Measurements from ENCODE around the gene SCNN1A.
A peak's percentile ranks its signal among the peaks of the same experiment; 100 is the strongest.

The SCNN1A gene

GRCh38 chr12:6329703-6330064, 45.7 kb downstream of the SCNN1A start:
- in situ Hi-C loops (cut with HindIII; ENCODE audit: low sequenced_read_pairs) = no loop called here

GRCh38 chr12:6328945-6329702, 46.2 kb downstream of the SCNN1A start:
- in situ Hi-C loops (cut with HindIII; ENCODE audit: low sequenced_read_pairs) = no loop called here
- H3K4me3 ChIP-seq (ENCODE audit: low read depth, low read length) = no peak overlapping the region
- TF ChIP-seq CTCF (IDR thresholded peaks at IDR 0.05; ENCODE audit: low read depth, low read length, missing control alignments) = no peak
- no peak for DNase-seq (ENCODE audit: low read depth)

More at GRCh38 chr12:6329703-6330064, 45.7 kb downstream of the SCNN1A start:
- no peak for DNase-seq (ENCODE audit: low read depth)
- no peak for TF ChIP-seq CTCF (IDR thresholded peaks at IDR 0.05; ENCODE audit: low read depth, low read length, missing control alignments)
- no peak overlapping the region for H3K4me3 ChIP-seq (ENCODE audit: low read depth, low read length)

GRCh38 chr12:6328045-6328779, 47.2 kb downstream of the SCNN1A start:
- in situ Hi-C loops (cut with HindIII; ENCODE audit: low sequenced_read_pairs) = no loop called here
- no peak for DNase-seq (ENCODE audit: low read depth)
- TF ChIP-seq CTCF (IDR thresholded peaks at IDR 0.05; ENCODE audit: low read depth, low read length, missing control alignments) = no peak
- no peak overlapping the region for H3K4me3 ChIP-seq (ENCODE audit: low read depth, low read length)

- DNase-seq (ENCODE audit: low read depth) = no peak
- in situ Hi-C loops (cut with HindIII; ENCODE audit: low sequenced_read_pairs) = no loop called here
- no peak overlapping the region for H3K4me3 ChIP-seq (ENCODE audit: low read depth, low read length)
- TF ChIP-seq CTCF (IDR thresholded peaks at IDR 0.05; ENCODE audit: low read depth, low read length, missing control alignments) = no peak
Measured at GRCh38 chr12:6327229-6328041, 47.9 kb downstream of the SCNN1A start.

- peak; percentile 35 for DNase-seq (ENCODE audit: low read depth)
- in situ Hi-C loops (cut with HindIII; ENCODE audit: low sequenced_read_pairs) = no loop called here
- TF ChIP-seq CTCF (IDR thresholded peaks at IDR 0.05; ENCODE audit: low read depth, low read length, missing control alignments) = peak; percentile 55
- H3K4me3 ChIP-seq (ENCODE audit: low read depth, low read length) = no peak overlapping the region
Measured at GRCh38 chr12:6326316-6327228, 48.8 kb downstream of the SCNN1A start.

Data from astrocyte of the cerebellum (primary cell).